A673 (cell line): ENCODE results near the gene AMPH. TPM values are rescaled to one million over a fixed set of nuclear protein-coding genes. Genes with fewer than 3 reads are reported as not detected.
A peak's percentile ranks its signal among the peaks of the same experiment; 100 is the strongest.

Source experiments
- Bru-seq: library from RNA; stranded (reverse); fragments of 400-500 nt; gene quantifications from one replicate; lab custom pipeline; 2021; lab: Mats Ljungman, UMichigan
- BruChase-seq, 2 experiments: library from RNA; stranded (reverse); fragments of 400-500 nt; gene quantifications; one replicate each; lab custom pipeline; 2021; lab: Mats Ljungman, UMichigan
- BruUV-seq: library from RNA; stranded (reverse); fragments of 400-500 nt; replicated peaks from 2 replicates; lab custom pipeline; 2021; lab: Mats Ljungman, UMichigan
- CTCF ChIA-PET: fragments of 300-600 bp; sonication (Branson Sonifier 250); formaldehyde crosslinking; loops from one replicate; lab custom pipeline; 2022; ENCODE audit warnings: antibody characterized with exemption; lab: Charles Lee
- POLR2A ChIA-PET: fragments of 300-600 bp; sonication (Branson Sonifier 250); formaldehyde crosslinking; loops from one replicate; lab custom pipeline; 2022; ENCODE audit warnings: antibody characterized with exemption; ENCODE audit not compliant: low non-redundant PET; lab: Charles Lee
- DNase-seq: peaks from one replicate; pipeline ENCODE4 v3.0.0-alpha.2; 2015; ENCODE audit warnings: low spot score
- H3K27ac ChIP-seq: fragments of 200-600 bp; sonication (generic); 2 replicates; pipeline ENCODE4 v1.5.1; 2016; ENCODE audit warnings: mixed run types, low read depth, mild to moderate bottlenecking, mixed read lengths, antibody characterized with exemption, low read length; ENCODE audit not compliant: poor library complexity, severe bottlenecking
- H3K27me3 ChIP-seq: fragments of 200-600 bp; sonication (generic); replicated peaks from 2 replicates; pipeline ENCODE4 v1.6.1; 2017; ENCODE audit warnings: mixed run types, low read depth, mild to moderate bottlenecking, mixed read lengths, antibody characterized with exemption, low read length; ENCODE audit not compliant: insufficient read depth, poor library complexity
- H3K36me3 ChIP-seq: fragments of 200-600 bp; sonication (generic); 2 replicates; pipeline ENCODE4 v1.6.1; 2016; ENCODE audit warnings: mixed run types, mild to moderate bottlenecking, mixed read lengths, antibody characterized with exemption, low read length; ENCODE audit not compliant: insufficient read depth, poor library complexity, severe bottlenecking
- H3K4me1 ChIP-seq: fragments of 200-600 bp; sonication (generic); 2 replicates; pipeline ENCODE4 v1.6.1; 2017; ENCODE audit warnings: mixed run types, mild to moderate bottlenecking, mixed read lengths, antibody characterized with exemption, low read length; ENCODE audit not compliant: insufficient read depth, poor library complexity, severe bottlenecking
- H3K4me3 ChIP-seq: fragments of 200-600 bp; sonication (generic); 2 replicates; pipeline ENCODE4 v1.5.1; 2016; ENCODE audit warnings: low read depth, mixed run types, mild to moderate bottlenecking, mixed read lengths, low read length; ENCODE audit not compliant: poor library complexity, severe bottlenecking
- H3K9me3 ChIP-seq: fragments of 200-600 bp; sonication (generic); 2 replicates; pipeline ENCODE4 v1.6.1; 2016; ENCODE audit warnings: mixed run types, low read depth, mild to moderate bottlenecking, mixed read lengths, antibody characterized with exemption, low read length; ENCODE audit not compliant: poor library complexity, severe bottlenecking
- EZH2 ChIP-seq: fragments of 200-600 bp; sonication (generic); IDR thresholded peaks from 2 replicates; pipeline ENCODE4 v1.6.1; 2017; ENCODE audit warnings: borderline replicate concordance, low read depth, mild to moderate bottlenecking, mixed read lengths, antibody characterized with exemption, low read length; ENCODE audit not compliant: poor library complexity, severe bottlenecking
- intact Hi-C: fragments of 100-400 bp; cut with micrococcal nuclease; formaldehyde crosslinking; loops from one replicate; pipeline ENCODE4 v1.10.0; 2022; ENCODE audit not compliant: unreplicated experiment
- long read RNA-seq: library from polyadenylated mRNA; stranded (forward); transcript quantifications from one replicate; pipeline ENCODE4 v2.0.0, GENCODE V29; 2022
- total RNA-seq: library from RNA; stranded (reverse); gene quantifications from 2 replicates; pipeline ENCODE4 v1.2.3, GENCODE V29; 2021
- TF ChIP-seq, protein P1 (sequence below): fragments of 300-800, 200-600 bp; sonication (generic); conservative IDR thresholded peaks from 2 replicates; pipeline ENCODE4 v1.5.1; 2017; ENCODE audit warnings: low read depth, mild to moderate bottlenecking, antibody characterized with exemption, low read length, moderate library complexity, mixed read lengths

Gene AMPH
- total RNA-seq, result 1.6 and 2.1 TPM in 2 replicates
- Bru-seq, nascent RNA, result percentile 33 among the genes with signal in this experiment
- percentile 28 among the genes with signal in this experiment for BruChase-seq, experiment 1, labeled RNA remaining after a 2-hour chase
- BruChase-seq, experiment 2, labeled RNA remaining after a 6-hour chase, result percentile 22 among the genes with signal in this experiment
- long read RNA-seq, result 0 reads

GRCh38 chr7:38630720-38631673, at the start of gene AMPH:
Gene AMPH (minus strand): TSS chr7:38631373. CDS start chr7:38631351, 22 bp downstream.
- intact Hi-C loops, result no loop called here
- POLR2A ChIA-PET, result interaction anchor here (0.6 kb wide), 1 partner anchor 465 kb away, joined by 12 read pairs; no protein-coding TSS in a partner anchor

GRCh38 chr7:38679419-38679818, 48.2 kb upstream of the AMPH start:
- no peak for DNase-seq
- POLR2A ChIA-PET, result interaction anchor here (0.5 kb wide), 1 partner anchor 151 kb away, joined by 4 read pairs; no protein-coding TSS in a partner anchor
- no peaks in the 10 kb centered on the region for H3K4me1 ChIP-seq
- no peaks in the 10 kb centered on the region for H3K27me3 ChIP-seq
- BruUV-seq, result no TSS peak
- no peak overlapping the region for H3K27ac ChIP-seq
- H3K4me3 ChIP-seq, result no peak overlapping the region
- intact Hi-C loops, result no loop called here
- CTCF ChIA-PET, result no interaction called here
- H3K36me3 ChIP-seq, result no peaks in the 10 kb centered on the region
- TF ChIP-seq, protein P1, sequence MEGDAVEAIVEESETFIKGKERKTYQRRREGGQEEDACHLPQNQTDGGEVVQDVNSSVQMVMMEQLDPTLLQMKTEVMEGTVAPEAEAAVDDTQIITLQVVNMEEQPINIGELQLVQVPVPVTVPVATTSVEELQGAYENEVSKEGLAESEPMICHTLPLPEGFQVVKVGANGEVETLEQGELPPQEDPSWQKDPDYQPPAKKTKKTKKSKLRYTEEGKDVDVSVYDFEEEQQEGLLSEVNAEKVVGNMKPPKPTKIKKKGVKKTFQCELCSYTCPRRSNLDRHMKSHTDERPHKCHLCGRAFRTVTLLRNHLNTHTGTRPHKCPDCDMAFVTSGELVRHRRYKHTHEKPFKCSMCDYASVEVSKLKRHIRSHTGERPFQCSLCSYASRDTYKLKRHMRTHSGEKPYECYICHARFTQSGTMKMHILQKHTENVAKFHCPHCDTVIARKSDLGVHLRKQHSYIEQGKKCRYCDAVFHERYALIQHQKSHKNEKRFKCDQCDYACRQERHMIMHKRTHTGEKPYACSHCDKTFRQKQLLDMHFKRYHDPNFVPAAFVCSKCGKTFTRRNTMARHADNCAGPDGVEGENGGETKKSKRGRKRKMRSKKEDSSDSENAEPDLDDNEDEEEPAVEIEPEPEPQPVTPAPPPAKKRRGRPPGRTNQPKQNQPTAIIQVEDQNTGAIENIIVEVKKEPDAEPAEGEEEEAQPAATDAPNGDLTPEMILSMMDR, result no peak
- no peak for TF ChIP-seq EZH2
- H3K9me3 ChIP-seq, result no peaks in the 10 kb centered on the region

More at GRCh38 chr7:38630720-38631673, at the start of gene AMPH:
- no peaks in the 10 kb centered on the region for H3K4me1 ChIP-seq
- no peaks in the 10 kb centered on the region for H3K9me3 ChIP-seq
- peak within 1 kb of the TSS; percentile 42 for H3K4me3 ChIP-seq
- no peaks in the 10 kb centered on the region for H3K36me3 ChIP-seq
- TF ChIP-seq, protein P1, result no peak
- TF ChIP-seq EZH2, result peak; percentile 37
- H3K27ac ChIP-seq, result no peak within 1 kb of the TSS
- CTCF ChIA-PET, result no interaction called here
- peaks cover 38% of the 10 kb centered on the region for H3K27me3 ChIP-seq
- peak; percentile 69 for DNase-seq
- BruUV-seq, result no TSS peak

DNA sequence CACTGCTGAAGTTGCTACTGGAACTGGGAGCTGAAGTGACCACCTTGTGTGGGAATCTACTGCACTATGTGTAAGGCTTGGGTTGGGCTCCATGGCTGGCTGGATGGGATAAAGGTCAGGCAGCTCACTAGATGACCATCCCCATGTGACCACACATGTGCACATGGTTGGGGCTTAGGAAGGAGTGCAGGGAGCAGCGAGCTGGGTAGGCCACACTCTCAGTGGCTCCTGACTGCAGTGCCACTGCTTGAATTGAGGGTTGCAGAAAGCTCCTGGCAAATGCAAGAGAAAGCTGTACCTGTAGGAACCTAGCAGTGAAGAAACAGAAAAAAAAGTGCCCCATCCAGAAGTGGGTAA, 47.5 kb upstream of the AMPH start:
- no peak overlapping the region for H3K27ac ChIP-seq
- H3K36me3 ChIP-seq, result no peaks in the 10 kb centered on the region
- H3K4me3 ChIP-seq, result no peak overlapping the region
- TF ChIP-seq EZH2, result no peak
- TF ChIP-seq, protein P1, result no peak
- intact Hi-C loops, result no loop called here
- ChIA-PET POLR2A (no interaction called here), CTCF (no interaction called here)
- no peaks in the 10 kb centered on the region for H3K4me1 ChIP-seq
- DNase-seq, result no peak
- H3K9me3 ChIP-seq, result no peaks in the 10 kb centered on the region
- no peaks in the 10 kb centered on the region for H3K27me3 ChIP-seq
- BruUV-seq, result no TSS peak
